Fibroblast of gingiva (primary cell): Measurements from ENCODE around the gene ZBTB12.
"Not testable (repeated sequence)": the region's sequence is repeated elsewhere in the genome, so short reads cannot be mapped to it uniquely, and the experiment has no call there.

Source experiments
- DNase-seq: peaks from one replicate; pipeline ENCODE4 v3.0.0-alpha.2; 2011; ENCODE audit warnings: low read depth

Gene ZBTB12

DNA sequence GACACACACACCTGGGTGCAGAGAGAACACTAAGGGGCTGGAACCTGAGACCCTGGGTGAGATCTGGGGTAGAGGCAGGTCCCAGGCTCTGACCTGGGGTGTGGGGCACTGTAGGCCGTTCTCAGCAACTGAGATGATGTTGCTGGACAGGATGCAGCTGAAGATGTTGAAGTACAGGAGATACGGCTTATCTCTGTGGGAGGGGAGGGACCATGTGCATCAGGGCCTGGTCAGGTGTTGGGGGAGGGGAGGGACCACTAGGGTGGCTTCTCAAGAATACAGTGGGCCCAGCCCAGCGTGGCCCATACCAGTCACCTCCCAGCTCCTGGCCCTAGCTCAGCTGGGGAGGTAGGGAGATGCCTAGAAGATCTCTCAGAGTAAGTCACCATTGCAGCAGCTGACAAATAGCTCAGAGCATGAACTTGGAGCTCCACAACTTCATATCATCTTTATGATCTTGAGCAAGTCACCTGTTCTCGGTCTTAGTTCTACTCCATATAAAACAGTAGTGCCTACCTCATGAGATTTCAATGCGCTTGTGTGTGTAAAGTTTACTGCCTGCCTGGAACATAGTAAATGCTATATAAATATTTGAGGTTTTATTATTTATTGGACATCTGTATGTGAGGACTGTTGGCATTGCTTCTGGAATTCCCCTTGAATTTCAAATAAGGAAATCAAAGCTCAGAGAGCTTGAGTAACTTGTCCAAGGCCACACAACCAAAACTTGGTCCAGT lies 26.9 kb downstream of the ZBTB12 start:
- DNase-seq = no peak

DNA sequence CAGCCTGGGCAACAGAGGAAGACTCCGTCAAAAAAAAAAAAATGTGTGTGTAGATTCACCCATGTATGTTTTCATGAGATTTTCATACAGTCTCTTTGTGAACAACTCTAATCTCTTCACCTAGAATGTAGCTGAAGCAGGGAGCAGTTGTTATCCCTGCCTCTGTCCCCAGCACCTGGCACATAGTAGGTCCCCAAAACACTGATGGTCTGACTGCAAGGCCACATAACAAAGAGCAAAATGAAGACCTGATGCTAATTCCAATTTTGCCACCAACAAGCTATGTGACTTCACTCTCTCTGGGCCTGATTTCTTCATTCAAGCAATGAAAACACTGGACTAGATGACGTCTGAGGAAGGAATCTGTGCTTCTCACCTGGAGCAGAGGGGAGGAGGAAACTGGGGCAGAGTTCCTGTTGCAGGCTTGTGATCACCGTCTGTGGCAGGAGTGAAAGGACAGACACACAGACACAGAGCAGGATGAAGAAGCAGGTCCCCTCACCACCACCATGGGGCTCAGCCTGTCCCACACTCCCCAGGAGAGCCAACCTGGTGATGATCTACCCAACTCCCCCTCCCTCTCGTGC lies 27.7 kb downstream of the ZBTB12 start:
- DNase-seq = no peak

DNA sequence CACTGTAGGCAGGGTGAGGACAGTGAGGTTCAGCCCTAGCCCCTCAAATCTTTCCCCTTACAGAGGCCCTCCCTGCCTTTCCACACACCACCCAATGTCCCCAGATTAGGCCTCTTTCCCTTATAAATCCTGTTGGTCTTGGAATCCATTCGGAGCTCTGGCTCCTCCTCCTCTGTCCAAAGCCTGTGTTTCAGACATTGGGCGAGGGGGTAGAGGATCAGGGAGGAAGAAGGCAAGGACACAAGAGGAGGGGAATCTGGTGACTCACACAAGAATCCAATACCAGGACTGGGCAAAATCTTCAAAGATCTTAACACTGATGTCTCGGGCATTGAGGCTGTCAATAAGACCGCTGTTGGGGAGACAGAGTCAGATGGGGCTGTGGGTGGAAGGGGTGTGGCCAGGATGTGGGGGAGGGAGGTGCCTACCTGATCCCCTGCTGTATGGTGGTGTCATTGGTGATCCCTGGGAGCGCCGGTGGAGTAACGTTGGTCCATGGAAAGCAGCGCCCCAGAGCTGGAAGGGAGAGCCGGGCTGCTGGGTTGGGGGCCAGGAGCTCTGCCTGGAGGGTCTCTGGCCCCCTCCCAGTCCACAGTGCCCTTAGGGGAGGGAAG lies 30.7 kb downstream of the ZBTB12 start:
- no peak for DNase-seq

DNA sequence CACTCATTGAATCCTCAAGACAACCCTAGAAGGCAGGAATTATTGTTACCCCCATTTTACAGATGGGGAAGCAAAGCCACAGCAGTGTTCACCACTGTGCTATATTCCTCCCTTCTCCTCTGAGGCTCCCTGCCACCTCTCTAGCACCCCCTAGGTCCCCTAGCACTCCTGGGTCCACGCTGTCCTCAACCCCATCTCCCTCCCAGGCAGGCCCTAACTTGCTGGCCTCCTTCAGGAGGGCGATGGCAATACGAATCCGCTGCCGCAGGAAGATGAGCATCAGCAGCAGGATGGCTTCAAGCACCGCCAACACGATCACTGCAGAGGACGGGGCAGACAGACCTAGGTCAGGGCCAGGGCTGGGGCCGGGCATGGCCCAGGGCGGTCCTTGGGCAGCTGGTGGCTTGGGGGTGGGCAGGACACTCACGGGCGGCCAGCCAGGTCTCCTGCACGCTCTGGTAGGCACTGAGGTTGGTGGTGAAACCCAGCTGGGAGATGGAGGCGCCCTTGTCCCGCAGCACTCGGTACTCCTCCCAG lies 31.4 kb downstream of the ZBTB12 start:
- DNase-seq = no peak

DNA sequence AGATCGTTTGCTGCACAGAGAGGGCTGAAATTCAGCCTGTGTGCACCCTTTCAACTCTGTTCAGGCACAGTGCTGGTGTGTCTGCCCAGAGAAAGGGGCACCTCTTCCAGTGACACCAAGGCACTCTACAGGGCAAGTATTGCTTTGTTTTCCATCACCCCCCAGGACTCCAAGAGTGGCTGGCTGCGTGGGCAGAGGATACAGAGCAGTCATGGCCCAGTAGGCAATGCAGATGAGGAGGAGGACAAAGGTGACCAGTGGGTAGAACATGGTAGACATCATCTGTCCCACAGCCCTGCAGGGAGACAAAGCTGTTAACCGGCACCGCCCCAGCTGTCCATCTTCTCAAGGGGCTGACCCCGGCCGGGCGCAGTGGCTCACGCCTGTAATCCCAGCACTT lies 32.5 kb downstream of the ZBTB12 start:
- no peak for DNase-seq

DNA sequence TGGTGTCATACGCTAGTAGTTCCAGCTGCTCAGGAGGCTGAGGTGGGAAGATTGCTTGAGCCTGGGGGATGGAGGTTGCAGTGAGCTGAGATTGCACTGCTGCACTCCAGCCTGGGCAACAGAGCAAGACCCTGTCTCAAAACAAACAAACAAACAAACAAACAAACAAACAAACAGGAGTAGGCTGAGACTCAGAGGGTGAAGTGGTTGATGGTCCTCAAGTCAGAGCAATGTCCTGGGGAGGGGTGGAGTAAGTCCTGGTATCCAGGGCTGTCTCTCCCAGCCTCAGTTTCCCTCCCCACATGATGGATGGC lies 33.3 kb downstream of the ZBTB12 start:
- not testable (repeated sequence) for DNase-seq

DNA sequence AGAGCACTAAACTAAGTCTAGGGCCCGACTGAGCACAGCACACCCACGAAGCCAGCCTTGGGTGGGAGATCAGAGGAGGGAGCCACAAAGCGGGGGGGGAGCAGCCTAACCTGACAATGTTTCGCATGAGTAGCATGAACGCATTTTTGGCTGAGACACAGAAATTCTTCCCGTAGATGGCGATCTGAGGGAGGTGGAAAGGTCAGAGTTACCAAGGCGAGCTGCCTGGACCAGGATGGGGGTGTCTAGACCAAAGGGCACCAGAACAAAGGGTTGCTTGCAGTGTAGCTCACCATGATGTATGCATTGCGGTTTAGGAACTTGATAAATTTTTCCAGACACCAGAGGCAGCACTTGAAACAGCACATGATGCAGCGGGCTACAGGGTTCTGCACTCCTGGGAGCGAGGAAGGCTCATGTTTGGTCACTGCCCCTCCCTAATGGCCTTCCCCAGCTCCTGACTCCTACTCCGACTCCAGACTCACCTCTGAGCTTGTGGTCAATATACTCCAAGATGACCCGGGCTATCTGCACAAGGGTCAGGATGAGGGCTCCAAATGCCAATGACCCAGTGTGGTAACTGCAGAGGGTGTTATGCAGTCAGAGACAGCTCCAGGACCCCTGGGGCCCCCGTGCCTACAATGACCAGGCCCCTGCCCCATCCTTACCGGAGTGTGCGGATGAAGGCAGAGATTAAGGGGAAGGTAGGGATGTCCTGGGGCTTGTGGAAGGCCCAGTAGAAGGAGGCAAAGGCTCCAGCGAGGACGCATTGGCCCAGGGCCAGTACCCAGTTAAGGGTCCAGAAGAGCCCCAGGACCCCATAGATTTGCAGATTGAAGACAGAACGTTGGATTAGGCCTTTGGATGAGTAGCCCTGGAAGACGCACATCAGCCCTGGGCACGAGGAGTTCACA lies 36.4 kb downstream of the ZBTB12 start:
- DNase-seq = no peak

DNA sequence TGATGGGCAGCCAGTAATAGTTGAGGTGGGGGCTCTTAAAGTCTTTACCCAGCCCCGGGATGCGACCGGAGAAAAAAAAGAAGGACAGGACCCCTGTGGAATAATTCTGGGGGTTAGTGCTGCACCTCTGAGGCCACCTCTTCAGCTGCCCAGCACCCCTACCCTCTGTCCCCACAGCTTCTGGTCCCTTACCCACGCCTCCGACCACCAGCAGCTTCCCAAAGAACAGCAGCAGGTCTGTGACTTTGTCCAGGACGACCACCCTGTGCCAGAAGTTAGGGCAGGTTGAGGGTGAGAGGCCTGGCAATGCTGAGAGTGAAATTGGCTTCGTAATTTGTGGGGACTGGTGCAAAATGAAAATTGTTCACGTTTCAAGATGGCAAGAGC lies 37.1 kb downstream of the ZBTB12 start:
- DNase-seq = no peak

DNA sequence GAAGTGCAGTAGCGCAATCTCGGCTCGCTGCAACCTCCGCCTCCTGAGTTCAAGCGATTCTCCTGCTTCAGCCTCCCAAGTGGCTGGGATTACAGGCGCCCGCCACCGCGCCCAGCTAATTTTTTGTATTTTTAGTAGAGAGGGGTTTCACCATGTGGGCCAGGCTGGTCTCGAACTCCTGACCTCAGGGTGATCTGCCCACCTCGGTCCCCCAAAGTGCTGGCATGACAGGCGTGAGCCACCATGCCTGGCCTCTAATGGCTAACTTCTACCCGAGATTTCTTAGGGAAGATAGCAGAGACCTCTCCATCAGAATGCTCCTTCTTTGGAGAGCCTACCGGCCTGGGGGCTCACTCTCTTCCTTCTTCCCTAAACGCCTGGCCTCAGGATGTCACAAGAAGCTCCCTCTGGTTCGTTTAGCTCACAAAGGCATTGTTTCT lies 37.7 kb downstream of the ZBTB12 start:
- not testable (repeated sequence) for DNase-seq

DNA sequence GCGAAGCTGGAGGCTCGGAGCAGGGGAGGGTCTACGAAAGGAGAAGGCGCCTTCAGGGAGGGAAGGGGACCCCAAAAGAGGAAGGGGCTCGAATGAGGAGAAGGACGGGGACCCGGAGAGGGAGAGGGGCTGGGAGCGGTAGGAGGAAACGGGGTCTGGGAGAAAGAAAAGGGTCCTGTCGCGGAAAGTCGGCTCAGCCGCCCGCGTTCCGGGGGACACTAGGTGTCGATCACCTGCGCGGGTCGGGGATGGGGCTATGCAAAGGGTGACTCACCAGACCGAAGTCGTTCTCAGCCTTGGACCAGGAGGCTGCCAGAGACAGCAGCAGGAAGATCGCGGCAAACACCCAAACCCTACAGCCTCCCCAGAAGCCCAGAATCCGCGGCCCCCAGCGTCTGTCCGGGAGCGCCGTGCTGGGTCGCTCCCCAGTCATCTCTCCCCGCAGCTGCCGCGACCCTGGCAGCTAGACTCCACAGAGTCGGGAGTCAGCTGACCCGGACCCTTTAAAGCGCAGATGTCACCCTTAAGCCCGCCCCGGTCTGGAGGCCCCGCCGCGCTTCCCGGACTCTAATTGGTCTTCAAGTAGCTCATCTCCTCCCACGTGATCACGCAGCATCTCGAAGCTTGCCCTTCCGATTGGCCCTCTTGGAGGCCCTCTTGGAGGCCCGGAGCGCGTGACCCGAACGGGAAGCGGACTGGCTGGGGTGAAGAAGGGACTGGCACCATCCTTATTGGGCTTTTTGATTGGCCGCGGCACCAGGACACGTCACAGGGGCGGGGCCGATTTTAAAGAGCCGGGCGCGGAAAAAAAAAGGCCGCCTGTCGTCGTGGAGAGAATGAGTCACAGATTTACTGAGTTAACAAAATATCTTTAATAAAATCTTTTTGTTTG lies 39.3 kb downstream of the ZBTB12 start, which contains the start of gene NEU1:
Gene NEU1 (minus strand): TSS at position 478 of the 892 bp plus-strand sequence. CDS start 45 bp downstream, at position 433.
- peak; percentile 100 for DNase-seq

DNA sequence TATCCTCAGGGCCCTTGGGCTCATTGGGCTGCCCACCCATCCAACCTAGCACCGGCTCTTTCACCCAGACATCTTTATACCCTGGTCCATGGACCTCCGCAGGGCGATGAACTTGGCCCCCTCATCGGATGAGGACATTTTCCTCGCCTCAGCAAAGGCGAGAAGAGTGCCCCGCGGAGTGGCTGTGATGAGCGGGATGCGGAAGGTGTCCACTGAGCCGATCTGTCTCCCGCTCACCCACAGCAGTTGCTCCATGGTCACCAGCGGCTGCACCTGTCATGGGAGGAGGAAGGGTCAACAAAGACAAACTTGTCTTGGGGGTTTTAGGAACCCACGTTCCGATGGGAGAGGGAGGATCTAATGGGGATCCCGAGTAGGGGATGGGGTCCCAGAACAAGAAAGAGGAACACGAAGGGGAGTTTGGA lies 40.0 kb downstream of the ZBTB12 start:
- DNase-seq = no peak

DNA sequence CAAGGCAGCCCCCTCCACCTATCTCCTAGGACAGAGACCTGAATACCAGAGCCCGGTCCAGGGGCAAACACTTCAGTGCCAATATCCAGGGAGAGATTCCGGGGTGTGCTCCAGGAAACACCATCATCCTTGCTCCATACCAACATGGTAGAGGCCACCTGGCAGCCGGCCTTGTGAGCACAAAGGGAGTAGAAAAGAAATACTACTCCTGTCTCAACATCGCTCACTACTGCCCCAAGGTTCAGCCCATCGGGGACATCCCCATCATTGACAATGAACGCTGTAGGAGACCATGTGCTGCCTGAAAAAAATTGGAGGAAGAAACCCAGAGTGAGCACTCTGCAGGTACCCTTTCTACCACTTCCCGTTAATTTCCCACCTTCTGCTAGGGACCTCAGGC lies 40.7 kb downstream of the ZBTB12 start:
- DNase-seq = no peak

DNA sequence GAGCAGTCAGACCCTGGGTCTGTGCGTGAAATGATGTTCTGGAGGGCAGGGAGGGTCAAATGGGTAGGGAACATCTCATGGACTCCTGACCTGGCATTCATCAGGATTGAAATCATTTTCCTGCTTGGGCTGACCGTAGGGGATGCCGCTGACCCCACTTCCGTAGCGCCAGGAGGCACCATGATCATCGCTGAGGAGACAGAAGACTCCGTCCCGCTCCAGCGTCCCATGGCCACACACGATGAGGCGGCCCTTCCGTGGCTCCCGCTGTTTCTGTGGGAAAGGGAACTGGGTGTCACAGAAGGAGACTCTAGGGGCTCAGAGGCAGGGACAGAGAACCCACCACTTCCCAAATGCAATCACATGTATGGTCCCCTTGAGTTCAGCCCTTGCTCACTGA lies 41.5 kb downstream of the ZBTB12 start:
- no peak for DNase-seq

DNA sequence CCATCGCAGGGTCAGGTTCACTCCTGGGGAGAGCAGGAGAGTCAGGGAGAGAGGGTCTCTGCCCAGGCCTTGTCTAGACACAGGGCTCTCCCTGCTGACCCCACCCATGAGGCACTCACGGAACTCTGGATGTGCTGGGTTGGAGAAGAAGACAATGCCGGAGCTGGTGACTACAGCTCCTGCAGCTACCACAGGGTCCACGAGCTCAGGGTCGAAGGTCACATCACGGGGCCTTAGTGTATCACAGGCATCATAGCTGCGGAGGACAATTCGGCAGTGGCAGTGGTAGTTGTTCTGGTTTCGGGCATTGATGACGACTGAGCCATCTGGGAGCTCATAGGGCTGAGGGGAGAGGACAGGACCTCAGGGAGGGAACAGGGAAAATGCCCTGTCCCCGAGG lies 42.0 kb downstream of the ZBTB12 start:
- DNase-seq = no peak

DNA sequence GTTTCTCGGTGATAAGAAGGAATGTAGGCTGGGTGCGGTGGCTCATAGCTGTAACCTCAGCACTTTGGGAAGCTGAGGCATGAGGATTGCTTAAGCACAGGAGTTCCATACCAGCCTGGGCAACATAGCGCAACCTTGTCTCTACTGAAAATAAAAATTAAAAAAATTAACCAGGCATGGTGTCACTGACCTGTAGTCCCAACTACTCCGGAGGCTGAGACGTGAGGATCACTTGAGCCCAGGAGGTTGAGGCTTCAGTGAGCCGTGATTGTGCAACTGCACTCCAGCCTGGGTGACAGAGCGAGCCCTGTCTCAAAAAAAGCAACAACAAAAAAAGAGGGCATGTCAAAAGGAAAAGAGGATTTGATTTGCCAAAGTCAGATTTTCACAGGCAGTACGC lies 43.2 kb downstream of the ZBTB12 start:
- DNase-seq = no peak

DNA sequence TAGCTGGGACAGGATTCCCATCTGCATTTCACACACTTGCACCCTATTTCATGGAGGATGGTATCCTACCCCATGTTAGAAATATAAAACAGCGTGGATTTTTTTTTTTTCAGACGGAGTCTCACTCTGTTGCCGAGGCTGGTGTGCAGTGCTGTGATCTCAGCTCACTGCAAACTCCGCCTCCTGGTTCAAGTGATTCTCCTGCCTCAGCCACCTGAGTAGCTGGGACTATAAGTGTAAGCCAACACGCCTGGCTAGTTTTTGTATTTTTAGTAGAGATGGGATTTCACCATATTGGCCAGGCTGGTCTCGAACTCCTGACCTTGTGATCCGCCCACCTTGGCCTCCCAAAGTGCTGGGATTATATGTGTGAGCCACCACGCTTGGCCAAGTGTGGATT lies 44.1 kb downstream of the ZBTB12 start:
- DNase-seq = not testable (repeated sequence)

DNA sequence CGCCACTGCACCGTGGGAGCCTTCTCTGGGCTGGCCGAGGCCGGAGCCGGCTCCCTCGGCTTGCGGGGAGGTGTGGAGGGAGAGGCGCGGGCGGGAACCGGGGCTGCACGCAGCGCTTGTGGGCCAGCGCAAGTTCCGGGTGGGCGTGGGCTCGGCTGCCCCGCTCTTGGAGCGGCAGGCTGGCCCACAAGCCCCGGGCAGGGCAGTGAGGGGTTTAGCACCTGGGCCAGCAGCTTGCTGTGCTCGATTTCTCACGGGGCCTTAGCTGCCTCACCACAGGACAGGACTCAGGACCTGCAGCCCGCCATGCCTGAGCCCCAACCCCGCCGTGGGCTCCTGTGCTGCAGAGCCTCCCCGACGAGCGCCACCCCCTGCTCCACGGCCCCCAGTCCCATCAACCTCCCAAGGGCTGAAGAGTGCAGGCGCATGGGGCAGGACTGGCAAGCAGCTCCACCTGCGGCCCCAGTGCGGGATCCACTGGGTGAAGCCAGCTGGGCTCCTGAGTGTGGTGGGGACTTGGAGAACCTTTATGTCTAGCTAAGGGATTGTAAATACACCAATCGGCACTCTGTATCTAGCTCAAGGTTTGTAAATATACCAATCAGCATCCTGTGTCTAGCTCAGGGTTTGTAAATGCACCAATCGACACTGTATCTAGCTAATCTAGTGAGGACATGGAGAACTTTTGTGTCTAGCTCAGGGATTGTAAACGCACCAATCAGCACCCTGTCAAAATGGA lies 49.7 kb downstream of the ZBTB12 start:
- DNase-seq = not testable (repeated sequence)

DNA sequence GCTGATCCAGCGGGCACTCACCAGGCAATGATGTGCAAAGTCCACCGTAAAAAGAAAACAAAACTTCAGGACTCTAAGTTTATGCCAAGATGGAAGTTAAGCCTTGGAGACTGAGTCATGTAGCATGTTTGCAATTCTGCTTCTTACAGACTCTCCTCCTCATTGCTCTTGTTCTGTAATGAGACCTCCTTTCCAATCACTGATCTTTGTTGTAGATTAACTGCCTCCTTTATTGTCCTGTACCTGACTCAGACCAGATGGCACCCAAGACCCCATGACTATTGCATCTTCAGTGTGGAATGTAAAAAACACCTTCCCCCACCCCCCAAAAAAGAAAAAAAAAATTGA lies 50.4 kb downstream of the ZBTB12 start:
- DNase-seq = no peak

DNA sequence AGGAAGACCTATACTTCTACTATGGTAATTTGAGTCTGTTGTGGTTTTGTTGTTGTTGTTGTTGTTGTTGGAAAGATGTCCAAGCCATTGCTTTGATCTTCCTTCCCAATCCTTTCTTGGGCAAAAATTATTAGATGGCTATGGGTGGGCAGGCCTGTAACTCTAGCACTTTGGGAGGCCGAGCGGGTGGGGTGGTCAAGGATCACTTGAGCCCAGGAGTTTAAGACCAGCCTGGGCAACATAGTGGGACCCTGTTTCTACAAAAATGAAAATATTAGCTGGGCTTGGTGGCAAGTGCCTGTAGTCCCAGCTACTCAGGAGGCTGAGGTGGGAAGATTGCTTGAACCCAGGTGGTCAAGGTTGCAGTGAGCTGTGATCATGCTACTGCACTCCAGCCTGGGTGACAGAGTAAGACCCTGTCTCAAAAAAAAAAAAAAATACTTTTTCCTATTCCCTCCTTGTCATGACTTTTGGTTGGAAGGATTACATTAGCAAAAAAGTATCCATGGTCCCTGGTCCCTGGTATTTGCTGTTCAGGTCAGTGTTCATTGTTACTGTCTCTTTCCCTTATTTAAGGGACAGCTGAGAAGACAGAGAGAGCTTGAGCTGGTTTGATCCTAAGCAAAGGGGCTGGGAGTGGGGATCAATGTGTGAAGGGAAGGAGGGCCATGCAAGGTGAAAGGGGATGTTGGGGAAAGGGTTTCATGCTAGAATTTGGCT lies 51.0 kb downstream of the ZBTB12 start:
- no peak for DNase-seq
